Measurements from ENCODE around the gene CRTC1.

DNA sequence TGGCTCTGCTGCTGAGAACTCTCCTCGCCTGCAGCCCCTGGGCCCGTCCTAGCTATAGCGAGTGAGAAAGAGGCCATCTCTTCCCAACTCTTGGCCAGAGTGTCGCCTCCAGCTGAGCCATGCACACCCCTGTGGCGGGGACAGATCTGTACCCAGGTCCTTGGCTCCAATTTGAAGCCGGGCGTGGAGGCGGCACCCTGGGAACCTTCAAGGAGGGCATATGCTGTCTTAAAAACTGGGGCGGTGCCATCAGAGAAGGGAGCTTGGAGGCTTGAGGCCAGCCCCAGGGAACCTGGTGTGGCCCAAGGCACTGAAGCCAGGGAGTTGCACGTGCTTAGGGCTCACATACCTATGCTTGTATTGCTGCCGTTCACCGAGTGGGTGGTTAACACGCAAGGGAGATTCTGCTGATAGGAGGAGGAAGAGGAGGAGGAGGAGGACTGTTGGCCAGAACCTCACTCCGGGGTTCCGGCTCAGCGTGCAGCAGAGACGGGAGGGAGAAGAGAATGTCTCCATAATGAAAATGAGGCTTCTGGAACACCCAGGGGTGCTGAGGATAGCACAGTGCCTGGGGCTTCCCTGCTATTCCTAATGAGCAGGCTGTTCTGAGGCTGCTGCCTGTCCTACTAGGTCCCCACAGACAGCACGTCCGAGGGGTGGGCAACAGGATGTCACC is 67.0 kb downstream of the CRTC1 start:
- TF ChIP-seq POLR2A (IDR thresholded peaks at IDR 0.05) (no peak), POLR2AphosphoS5 (IDR thresholded peaks at IDR 0.05) (no peak)
- TF ChIP-seq, protein P1, sequence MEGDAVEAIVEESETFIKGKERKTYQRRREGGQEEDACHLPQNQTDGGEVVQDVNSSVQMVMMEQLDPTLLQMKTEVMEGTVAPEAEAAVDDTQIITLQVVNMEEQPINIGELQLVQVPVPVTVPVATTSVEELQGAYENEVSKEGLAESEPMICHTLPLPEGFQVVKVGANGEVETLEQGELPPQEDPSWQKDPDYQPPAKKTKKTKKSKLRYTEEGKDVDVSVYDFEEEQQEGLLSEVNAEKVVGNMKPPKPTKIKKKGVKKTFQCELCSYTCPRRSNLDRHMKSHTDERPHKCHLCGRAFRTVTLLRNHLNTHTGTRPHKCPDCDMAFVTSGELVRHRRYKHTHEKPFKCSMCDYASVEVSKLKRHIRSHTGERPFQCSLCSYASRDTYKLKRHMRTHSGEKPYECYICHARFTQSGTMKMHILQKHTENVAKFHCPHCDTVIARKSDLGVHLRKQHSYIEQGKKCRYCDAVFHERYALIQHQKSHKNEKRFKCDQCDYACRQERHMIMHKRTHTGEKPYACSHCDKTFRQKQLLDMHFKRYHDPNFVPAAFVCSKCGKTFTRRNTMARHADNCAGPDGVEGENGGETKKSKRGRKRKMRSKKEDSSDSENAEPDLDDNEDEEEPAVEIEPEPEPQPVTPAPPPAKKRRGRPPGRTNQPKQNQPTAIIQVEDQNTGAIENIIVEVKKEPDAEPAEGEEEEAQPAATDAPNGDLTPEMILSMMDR (IDR thresholded peaks at IDR 0.05 in 8 of 11, conservative IDR thresholded peaks at IDR 0.05 in 3 of 11) = no peak
